Brain pericyte (primary cell): Measurements from ENCODE around the gene TMEM179.

Experiments
- DNase-seq: peaks from one replicate; pipeline ENCODE4 v3.0.0-alpha.2; 2012; ENCODE audit warnings: low read depth, low spot score

Gene TMEM179

GRCh38 chr14:104599446-104599845 is 5.1 kb downstream of the TMEM179 start:
- DNase-seq: no peak

DNA sequence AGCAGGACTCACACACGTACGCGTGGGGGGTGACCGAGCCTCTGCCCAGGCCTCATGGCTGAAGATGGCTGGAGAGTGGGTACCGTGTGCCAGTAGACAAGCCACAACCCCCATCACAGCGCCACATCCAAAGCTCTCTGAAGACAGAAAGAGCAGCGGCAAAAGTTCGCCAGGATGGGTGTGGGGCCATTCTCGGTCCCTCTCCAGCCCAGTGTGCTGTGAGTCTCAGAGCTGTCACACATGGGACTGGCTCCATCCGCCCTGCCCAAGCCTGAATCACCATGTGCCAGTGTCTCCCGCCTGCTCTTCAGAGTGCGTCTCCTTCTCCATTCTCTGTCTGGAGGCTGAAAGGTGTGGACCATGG is 5.7 kb downstream of the TMEM179 start:
- DNase-seq: no peak

DNA sequence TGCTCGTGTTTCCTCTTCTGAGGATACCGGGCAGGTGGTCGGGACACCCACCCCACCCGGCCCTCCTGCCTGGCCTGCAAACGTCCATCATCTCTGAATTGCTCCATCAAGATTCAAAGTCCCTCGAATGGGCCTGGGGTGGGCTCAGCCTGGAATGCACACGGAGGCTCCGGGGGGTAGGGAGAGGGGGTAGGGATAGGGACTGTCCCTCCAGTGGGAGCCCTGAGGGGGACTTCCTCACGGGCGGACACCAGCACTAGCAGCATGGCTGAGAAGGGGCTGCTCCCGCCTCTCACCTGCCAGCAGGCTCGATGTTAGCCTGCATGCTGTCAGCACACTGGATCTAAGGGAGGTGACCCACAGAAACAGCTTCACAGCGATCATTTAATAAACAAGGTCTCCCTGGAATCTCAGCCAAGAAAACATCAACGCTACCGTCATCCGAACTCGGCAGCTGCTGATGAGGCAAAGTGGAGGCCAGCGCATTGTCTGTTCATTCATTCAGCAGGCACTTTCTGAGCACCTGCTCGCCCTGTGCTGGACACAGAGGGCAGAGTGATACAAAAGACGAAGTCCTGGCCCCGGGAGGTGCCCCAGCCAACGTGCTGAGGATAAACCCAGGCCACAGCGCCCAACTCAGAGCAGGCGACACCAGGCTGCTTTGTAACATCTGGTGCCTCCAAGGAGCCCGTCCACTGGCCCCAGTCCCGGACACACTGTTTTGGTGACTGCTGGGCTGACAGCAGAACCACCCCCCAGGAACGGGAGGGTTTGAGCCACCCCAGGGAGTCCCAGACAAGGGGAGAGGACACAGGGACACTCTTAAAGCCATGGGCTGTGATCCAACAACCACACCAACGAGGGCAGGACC is 6.3 kb downstream of the TMEM179 start:
- DNase-seq: no peak

DNA sequence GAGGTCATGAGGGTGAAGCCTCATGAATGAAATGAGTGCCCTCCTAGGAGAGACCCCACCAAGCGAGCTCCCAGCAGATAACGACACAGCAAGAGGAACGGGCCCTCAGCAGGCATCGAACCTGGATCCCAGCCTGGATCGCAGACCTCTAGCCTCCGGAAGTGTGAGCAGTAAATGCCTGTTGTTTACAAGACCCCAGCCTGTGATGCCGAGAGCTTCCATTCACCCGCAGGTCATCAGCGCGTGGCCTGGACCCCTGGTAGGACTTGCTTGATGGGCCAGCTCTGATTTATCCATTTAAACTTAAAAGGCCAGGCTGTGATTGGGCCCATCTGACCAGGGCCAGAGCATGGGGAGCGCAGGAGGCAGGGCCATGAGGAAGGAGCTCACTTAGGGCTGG is 7.0 kb downstream of the TMEM179 start:
- DNase-seq: no peak

DNA sequence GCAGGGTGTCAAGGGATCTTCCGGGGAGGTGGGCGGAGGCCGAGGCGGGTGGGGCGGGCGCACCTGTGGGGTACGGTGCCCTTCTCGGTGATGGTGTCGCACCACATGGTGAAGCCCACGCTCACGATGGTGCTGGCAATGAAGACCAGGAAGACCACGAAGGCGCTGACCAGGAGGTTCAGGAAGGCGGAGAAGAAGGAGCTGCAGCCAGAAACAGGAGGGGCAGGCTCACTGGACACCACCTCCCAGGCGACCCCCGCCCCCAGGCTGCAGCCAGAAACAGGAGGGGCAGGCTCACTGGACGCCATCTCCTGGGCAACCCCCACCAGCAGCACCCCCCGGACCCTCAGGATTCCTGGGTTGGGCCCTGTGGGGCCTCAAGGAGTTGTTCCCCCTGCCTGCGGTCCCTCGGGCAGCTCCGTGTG is 7.6 kb downstream of the TMEM179 start:
- no peak for DNase-seq

DNA sequence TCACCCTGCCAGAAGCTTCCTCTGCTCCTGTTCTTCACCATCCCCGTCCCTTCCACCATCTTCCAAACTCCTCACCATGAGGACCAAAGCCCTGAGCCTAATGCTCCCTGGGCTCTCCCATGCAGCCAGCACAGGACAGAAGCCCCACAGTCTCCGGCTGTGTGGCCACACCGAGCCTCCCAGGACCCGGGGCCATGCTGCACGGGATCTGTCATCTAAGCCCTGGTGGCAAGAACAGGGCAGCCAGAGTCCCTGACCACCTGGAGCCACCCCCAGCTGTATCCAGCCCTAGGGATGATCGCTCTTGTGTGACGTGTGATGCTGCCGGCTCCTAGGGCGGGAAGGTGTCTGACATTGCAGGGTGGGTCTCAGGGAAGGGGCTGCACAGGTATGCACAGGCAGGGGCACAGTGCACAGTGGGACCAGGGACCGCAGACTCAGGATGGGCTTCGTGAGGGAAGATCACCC is 8.1 kb downstream of the TMEM179 start:
- DNase-seq: no peak

GRCh38 chr14:104595911-104596450 is 8.6 kb downstream of the TMEM179 start:
- DNase-seq: no peak

- no peak for DNase-seq
Measured at GRCh38 chr14:104595116-104595675, 9.4 kb downstream of the TMEM179 start.

DNA sequence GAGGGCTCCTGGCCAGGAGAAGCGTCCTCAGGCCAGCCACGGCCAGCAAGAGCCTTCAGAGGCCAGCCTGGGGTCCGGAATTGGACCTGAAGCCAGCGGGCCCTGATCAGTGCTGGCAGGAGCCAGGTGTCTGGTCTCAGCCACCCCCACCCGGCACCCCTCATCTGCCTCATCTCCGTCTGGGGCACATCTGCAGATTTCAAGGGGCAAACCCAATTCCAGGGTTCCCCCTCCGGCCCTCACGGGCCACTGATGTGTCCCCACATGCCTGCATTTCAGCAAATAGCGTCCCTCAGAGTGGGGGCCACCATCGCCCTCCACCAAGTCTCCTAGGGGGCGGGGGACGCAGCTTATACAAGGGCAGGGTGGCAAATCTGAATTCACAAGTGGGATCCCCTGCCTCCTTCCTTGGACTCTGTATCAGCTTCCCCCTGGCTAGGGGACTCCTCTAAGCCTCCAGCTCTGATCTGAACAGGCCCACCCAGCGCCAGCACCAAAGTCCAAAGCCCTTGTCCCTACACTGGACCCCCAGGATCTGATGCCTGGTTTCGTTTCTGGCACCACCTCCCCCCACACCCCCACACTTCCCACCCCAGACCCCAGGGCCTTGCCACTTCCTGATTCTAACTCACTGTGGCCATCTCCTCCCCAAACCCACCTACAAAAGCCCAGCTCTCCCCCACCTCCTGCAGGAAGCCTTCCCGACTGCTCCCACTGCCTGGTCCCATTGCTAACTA is 10.1 kb downstream of the TMEM179 start:
- no peak for DNase-seq

- DNase-seq: no peak
Measured at GRCh38 chr14:104593710-104594136, 10.8 kb downstream of the TMEM179 start.

- no peak for DNase-seq
Measured at GRCh38 chr14:104593241-104593701, 11.3 kb downstream of the TMEM179 start.

GRCh38 chr14:104592785-104593184 is 11.8 kb downstream of the TMEM179 start:
- no peak for DNase-seq

GRCh38 chr14:104592292-104592672 is 12.3 kb downstream of the TMEM179 start:
- no peak for DNase-seq

DNA sequence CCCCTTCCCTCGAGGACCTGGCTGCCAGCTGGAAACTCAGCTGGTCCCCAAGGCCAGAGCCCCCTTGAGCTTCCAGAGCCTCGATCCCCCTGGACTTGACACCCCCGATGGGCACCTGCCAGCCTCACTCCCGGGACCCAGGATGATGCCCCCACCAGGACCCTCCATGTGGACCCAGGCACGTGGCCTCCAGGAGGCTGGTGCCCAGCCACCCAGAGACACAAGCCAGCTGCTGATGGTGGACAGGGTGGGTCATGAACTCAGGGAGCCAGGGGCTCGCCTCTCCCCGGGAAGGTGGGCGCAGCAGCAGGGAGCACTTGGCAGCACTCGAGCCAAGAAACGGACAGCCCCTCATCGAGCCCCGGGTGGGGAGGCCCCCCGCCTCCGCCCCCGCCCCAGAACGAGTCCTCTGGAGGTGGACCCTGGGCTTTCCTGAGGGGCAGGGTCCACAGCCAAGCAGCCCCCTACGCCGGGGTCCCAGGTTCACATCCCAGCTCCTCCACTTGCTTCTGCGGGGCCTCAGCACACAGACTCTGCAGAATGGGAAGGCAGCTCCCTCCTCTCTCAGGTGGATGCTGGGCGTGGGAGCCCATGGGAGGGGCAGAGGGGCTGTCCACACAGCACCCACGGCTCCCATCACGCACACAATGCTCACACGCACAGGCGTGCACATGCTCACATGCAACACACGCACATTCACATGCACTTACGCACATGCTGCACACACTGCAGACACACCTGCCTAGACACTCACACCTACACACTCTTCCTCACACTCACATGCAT is 12.9 kb downstream of the TMEM179 start:
- no peak for DNase-seq

GRCh38 chr14:104591031-104591430 is 13.5 kb downstream of the TMEM179 start:
- DNase-seq: no peak

GRCh38 chr14:104590240-104590965 is 14.2 kb downstream of the TMEM179 start:
- no peak for DNase-seq

DNA sequence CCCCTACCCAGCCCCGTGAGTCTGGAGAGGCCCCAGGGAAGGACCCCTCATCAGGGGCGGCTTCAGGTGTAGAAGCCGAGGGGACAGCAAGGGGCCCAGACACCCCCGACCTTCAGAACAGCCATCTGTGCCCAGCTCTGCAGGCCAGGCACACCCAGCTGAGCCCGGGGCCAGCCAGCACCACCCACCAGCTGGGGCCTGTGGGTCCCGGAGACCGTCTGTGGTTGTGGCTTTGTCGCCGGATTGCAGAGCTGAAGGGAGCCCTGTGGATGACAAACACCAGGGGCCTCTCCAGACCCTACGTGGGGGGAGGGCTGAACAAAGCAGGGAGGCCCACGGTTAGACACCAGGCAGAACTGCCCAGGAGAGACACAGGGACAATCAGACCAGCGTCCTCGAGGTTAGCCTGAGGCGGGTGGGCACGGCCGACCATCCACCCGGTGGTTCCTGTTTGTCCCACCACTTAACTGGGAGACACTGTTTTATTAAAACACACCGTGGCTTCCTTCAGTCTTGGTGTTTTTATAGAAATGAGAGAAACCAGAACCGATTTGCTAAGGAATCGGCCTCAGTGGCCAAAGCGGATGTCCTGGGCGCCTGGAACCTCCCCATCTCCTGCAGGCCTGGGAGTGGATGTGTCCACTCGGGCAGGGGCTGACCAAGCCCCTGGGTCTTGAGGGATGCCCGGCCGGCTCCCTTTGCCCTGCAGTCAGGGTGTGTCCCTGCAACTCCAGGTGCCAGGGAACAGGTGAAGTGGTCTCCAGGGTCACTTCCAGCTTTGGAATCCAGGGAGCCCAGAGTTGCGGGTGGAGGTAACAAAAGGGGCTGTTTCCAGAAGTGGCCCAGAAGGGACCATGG is 15.0 kb downstream of the TMEM179 start:
- DNase-seq: no peak

GRCh38 chr14:104588066-104588857 is 16.3 kb downstream of the TMEM179 start:
- no peak for DNase-seq

DNA sequence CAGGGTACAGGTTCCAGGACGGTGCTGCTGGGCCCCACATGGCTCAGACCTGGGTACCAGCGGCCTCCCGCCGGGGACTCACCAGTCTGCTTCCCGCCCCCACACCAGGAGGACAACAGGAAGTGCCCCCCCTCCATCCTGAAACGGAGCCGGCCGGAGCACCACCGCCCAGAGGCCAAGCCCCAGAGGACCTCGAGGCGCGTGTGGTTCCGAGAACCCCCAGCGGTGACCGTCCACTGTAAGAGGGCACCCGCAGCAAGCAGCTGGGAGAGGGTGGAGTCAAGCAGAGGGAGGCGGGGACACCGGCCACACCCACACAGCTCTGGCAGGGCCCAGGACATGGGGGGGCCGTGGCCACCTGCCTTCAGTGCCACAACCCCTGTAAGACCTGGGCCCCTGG is 16.9 kb downstream of the TMEM179 start:
- DNase-seq: no peak
